AG20443 (cell line): ENCODE data around the gene SLC9A3.
A peak's percentile ranks its signal among the peaks of the same experiment; 100 is the strongest.

Source experiments
- DNase-seq: peaks from one replicate; pipeline ENCODE4 v3.0.0; 2012; ENCODE audit warnings: low spot score, mixed read lengths

SLC9A3 gene

DNA sequence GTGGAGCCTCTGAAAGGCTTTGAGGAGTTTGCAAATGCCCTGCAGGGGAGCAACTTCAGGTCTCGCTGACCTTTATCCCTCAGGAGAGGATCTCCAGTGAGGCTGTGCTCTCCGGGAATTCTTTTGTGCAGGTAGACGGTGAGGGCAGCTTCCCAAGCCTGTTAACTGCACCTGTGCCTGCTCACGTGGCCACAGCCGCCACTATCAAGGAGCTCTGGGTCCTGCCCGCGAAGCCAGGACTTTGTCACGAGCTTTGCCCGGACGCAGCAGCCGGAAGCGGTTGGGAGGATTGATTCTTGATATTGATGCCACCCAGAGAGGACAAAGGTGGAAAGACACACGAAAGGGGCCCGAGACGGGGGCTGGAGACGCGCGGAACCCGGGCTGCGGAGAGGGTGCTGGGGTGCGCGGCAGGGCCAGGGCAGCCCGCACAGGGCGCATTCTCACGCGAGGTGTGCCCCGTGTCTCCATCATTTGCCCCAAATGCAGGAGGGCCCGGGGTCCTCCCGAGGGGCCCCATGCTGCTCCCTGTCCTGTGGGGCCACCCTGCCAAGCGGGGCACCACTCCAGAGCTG lies 18.2 kb downstream of the SLC9A3 start:
- DNase-seq, result no peak

DNA sequence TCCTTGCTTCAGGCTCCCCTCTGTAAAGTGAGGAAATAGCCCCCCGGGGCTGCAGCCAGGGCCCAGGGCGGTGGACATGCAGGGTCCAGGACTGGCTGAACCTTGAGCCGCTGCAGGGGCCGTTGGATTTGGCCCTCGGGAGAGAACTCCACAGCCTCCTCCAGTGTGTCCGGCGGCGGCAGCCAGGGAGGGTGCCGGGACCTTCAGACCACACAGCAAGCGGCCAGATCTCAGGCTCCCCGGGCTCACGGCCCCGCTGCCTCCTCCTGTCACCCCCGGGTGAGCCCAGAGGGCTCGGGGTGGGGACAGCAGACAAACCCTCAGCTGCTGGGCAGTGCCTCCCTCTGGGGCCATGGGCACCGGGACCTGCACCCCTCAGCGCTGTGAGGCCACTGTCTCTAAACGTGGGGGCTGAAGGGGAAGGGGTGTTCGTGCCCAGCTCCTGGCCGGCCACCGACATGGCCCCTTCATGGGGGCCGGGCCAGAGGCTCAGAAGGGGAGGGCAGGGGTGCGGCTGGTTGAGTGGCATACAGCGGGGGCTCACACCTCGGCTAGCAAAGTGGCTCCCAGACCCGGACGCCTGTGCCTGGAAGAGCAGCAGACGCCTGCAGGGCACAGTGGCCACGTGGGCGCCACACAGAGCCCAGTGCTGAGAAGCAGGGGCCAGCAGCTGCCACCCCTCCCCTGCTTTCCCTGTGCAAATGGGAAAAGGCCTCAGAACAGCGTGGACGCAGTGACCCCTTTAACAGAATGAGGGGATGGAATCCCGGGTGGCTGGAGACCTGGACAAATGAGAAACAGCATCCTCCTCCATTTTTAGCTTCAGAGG lies 19.7 kb downstream of the SLC9A3 start:
- DNase-seq, result no peak

DNA sequence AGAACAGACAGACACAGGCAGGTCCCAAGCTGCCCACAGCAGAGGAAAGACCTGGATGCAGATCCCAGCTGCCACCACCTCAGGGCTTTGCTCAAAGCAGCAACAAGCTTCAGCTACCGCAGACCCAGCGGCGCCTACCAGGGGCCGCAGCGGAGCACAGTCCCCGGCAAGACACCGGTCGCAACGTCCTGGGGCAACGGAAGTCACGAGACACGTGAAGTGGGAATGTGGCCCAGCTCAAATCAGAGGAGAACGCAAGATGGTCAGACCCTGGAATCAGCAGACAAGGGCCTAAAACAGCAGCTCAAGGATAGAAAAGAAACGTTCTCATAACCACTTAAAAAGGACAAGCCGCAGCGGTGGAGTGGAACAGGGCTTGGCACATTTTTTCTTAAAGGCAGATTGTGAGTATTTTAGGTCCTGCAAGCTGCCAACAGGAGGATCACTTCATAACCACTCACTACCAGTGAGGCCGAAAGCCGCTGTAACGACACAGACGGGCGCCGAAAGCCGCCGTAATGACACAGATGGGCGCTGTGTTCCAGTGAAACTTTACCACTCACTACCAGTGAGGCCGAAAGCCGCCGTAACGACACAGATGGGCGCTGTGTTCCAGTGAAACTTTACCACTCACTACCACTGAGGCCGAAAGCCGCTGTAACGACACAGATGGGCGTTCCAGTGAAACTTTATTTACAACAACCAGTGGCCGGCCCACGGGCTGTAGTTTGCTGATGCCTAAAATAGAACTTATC lies 21.7 kb downstream of the SLC9A3 start:
- DNase-seq, result no peak

DNA sequence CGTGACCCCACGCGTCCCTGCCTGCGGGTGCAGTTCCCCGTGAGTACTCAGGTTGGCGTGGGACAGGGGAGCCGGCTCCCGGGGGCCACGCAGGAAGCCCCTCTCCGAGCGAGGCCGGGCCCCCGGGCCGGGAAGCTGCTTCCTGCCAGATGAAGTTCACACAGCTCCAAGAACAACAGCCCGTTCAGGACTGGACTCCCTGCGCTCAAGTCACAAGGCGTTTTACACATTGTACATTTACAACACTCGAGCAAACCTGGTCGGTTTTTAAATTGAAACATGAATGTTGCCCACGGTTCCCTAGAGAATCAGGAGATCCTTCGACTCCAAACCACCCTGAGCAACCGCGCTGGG lies 22.4 kb downstream of the SLC9A3 start:
- DNase-seq, result no peak

DNA sequence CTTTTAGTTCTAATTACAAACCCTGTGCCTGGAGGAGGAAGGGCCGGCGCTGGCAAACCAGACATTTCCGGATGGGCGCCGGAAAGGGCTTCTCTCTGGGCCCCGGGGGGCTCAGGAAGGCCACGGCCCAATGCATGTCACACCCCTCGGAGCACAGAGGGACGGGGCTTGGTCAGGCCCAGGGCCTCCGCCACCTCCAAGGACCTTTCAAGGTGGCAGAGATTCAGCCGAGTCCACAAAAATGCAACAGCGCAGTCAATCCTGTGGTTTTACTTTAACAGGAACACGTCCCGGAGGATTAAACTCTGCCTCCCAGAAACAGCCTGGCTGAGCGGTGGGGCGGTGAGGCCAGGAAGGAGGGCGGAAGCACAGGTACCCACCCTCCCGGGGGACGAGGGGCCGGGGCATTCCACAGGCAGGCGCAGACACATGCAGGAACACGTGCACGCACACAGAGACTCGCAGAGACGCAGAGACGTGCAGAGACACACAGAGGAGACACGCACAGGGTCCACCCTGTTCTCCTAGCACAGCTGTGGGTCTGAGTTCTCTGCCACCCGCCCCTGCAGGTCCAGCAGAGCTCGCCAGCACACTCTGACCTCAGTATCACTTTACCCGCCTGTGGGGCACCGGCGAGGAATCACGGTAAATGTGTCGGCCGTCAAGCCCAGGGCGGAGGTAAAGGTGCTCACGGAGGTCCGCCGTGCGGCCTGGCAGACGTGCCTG lies 23.0 kb downstream of the SLC9A3 start:
- no peak for DNase-seq

DNA sequence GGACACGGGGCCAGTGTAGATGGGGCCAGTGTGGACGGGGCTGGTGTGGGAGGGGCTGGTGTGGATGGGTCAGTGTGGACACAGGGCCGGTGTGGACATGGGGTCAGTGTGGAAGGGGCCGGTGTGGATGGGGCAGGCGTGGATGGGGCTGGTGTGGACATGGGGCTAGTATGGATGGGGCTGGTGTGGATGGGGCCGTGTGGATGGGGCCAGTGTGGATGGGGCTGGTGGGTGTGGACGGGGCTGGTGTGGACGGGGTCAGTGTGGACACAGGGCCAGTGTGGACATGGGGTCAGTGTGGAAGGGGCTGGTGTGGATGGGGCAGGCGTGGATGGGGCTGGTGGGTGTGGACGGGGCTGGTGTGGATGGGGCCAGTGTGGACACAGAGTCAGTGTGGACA lies 23.8 kb downstream of the SLC9A3 start:
- no peak for DNase-seq

DNA sequence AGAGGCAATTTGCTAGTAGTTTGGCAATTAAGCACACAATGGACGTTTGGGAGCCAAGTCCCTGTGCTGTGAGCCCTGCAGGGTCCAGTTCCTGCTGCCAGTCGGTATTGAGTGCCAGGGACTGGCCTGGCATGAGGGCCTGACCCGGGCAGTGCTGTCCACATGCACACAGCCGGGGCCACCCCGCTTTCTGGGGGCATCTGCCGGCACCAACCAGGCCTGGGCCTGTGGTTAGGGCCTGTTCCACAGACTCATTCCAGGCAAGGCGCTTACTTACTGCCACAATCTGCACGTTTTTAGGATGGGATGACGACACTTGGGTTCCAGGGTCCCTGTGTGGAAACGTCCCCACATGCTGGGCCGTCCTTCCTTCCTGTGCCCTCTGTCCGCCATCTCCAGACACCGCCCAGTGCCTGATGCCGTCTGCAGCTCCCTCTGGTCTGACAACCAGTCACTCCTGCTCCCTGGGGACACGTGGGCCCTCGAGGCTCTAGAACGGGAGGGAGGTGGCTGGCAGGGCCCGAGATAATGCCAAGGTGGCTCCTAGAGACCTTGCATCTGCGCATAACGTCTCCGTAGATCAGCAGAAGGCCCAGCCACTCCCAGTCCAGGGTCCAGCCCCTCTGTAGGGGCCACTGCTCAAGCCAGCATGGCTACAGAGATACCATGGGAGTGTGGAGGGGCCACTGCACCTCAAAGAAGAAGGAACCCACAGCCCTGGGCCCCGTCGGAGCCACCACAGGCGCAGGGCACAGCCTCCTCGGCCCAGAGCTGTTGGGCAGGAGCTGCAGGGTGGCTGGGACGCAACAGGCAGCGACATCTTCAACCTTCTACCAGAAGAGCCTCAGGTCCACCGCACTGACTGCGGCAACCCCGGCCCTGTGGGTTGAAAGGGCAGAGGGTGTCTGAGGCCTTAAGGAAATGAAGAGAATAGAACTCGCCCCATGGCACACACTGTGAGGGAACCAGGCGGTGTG lies 24.7 kb downstream of the SLC9A3 start:
- no peak for DNase-seq

DNA sequence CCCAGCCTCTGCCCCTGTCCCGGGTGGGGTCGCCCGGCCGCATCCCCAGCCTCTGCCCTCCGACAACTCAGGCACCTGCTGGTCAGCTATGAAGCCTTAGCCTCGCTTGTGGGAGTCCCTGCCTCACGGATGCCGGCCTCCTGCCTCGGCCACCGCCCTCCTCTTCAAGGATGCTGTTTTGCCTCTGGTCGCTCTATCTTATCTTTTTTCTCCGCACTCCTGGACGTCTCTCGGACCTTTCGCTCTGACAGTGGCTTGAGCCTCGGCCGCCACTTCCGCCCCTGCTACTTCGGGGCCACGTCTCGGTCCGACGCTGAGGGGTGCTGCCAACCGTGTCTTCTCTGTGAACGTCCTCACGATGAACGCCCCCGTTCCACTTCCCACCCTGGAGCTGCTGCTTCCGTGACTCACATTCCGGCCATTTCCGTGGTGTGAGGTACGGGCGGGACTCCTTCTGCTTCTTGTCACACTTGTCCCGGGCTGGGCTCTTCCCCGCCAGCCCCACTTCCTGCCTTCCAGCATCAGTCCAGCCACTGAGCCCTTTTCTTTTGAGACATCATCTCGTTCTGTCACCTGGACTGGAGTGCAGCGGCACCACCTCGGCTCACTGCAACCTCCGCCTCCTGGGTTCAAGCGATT lies 26.3 kb downstream of the SLC9A3 start:
- no peak for DNase-seq

DNA sequence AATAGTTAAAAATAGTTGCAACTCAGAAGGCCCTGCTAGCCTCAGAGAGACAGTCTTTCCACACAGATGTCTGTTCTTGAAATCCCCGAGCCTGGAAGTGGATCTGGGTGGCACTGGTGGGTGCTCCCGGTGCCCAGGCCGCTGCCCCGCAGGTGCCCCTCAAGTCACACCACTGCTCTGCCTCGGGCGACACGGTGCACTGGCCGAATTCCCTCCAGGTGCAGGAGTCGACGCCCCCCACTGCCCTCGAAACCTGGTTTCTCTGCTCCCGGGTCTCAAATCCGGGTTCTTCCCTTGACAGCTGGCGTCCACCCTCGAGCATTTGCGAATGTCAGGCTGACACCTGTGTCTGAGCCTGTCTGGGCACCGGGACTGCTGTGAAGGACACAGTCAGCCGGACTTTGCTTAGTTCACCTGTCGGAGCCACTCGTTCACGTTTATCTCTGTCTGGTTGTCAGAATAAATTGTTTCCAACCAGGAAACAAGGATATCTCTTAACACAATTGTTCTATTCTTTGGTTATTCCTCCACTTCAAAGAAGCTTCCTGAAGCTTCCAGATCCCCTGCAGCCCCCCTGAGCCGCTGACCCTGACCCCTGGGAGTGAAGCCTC lies 27.1 kb downstream of the SLC9A3 start:
- DNase-seq, result no peak

DNA sequence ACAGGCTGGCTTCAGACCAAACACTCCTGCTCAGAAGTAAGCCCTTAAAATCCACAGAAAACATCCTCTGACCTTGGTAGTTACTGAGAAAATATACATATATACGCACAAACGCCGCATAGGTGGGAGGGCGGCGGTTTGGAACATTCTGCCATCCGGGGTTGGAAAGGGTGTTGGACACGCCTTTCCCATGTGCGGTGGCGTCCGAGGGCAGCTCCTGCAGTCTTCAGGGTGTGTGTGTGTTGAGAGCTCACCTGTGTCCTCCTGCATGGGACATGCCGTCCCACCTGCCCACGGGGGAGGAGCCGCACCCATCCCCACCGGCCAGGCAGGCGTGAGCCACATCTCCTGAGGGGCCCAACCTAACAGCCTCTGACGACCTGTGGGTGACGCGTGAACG lies 28.2 kb downstream of the SLC9A3 start:
- DNase-seq, result no peak

DNA sequence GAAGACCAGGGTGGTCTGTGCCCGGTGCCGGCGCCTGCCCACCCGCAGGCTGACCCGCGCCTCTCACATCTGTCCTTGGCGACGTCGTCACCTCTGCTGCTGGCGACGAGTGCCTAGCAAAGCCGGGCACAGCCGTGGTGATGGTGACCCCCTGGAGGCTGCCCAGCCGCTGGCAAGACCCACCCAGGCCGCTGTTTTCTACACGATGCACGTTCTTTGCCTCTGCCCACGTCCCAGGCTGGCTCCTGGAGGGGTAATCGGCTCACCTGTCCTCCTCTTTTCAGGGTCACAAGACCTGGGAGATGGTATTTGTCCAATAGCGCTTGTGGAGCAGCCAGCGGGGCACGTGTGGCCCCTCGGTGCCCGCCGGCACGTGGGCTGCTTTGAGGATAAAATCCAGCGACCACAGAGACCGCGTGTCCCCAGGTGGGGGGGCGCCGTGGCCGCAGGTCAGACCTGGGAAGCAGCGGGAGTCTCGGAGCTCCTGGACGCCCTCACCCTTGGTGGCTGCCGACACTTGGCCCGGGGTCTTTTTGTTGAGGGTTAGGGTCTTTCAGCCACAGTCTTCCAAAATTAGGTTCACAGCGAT lies 29.5 kb downstream of the SLC9A3 start:
- DNase-seq, result no peak

DNA sequence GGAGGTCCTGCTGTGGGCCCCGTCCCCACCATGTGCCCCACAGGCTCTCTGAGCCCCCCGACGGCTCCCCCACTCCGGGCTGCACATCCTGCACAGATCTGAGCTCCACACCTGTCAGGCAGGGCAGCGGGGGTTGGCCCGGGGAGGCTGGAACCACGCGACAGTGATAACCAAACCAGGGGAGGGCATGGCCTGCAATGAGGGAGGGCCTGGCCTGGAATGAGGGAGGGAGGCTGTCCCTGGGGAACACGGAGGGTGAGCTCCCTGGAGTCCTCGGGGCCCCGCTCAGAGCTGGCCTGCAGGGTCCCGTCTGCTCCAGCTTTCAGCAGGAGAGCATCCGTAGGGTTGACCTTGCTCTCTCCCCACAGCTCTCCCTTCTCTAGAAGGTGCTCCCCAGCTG lies 30.5 kb downstream of the SLC9A3 start:
- DNase-seq, result no peak

DNA sequence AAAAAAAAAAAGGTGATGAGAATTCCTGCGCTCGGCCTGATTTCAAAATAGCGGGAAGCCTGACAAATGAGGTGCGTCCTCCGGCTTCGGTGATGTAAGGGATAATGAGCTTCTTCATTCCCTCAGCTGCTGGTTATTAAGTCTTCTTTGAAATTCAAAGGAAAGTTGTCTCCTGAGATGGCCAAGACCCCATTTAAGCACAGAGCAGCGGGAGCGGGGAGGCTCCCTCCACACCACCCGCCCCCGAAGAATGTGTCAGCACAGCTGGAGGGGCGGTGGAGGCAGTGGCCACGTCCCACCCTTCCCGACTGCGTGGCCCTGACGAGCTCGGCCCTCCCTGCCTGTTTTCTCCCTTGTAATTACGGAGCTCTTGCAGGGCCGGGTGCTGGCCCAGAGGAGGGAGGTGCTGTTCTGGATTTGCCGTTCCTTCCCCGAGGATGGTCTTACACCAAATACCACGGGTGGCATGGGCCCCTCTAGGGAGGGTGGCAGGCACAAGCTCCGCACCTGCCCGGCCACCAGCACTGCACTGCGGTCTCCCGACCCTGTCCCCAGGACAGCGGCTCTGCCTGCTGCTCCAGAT lies 31.0 kb downstream of the SLC9A3 start:
- peak; percentile 59 for DNase-seq

DNA sequence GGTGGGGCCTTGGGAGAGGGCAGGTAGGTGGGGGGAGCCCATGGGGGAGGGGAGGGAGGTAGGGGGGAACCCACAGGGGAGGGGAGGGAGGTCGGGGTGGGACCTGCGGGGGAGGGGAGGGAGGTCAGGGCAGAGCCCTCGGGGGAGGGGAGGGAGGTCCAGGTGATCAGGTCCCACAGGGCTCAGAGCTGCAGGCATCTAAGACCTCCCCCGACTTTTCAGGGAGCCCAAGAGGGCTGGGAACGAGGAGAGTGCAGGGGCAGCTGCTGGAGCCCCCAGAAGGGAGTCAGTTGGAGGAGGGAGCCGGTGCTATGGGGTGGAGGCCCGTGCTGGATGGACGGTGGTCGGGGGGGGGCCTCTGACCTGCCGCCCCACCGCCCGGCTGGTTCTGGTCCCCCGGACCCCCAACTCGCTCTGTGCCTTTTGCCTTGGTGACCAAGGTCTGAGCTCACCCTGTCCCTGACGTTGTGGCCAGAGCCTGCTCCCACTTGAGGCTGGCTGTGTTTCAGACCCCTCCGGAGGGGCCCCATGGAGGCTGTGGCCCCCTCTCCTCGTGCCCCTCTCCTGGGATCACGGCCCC lies 31.8 kb downstream of the SLC9A3 start:
- DNase-seq, result no peak

DNA sequence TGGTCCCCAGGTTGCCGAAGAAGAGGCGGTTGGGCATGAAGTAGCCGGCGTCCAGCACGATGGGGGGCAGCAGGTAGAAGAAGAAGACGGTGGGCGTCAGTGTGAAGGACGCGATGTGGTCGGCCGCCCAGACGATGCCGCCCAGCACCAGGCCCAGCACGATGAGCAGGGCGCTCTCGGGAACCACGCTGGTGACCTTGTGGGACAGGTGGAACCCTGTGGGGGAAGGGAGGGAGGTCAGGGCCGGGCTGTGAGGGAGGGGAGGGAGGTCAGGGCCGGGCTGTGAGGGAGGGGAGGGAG lies 32.4 kb downstream of the SLC9A3 start:
- no peak for DNase-seq

DNA sequence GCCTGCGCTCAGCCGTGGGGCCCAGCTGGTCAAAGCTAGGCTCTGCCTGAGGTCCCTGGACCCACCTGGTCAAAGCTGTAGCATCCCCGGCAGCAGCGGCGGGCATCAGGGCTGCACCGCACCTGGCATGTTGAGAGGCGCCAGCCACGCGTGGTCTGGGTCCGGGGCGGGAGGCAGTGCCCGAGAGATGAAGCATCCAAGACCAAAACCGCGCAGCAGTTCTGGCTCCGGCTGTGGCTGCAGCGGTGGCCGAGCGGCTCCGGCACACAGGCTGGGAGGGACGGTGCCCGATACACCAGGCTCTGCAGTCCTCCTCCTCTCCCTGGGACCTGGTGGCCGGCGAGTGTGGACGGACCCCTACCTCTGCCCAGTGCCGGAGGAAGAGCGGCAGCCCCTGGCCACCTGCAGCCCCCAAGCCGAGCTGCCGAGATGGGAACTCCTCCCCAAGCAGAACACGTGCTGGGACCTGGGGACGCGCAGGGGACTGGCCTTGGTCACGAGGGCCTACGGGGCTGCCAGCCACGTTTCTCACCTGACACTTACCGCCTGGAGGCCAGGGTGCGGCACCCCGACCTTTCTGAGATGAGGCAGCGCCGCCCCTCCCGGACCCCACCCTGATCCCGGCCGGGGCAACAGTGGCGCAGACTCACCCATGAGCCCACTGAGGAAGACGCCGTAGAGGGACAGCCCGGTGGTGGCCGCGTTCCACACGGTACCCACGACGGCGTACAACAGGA lies 33.0 kb downstream of the SLC9A3 start:
- no peak for DNase-seq

DNA sequence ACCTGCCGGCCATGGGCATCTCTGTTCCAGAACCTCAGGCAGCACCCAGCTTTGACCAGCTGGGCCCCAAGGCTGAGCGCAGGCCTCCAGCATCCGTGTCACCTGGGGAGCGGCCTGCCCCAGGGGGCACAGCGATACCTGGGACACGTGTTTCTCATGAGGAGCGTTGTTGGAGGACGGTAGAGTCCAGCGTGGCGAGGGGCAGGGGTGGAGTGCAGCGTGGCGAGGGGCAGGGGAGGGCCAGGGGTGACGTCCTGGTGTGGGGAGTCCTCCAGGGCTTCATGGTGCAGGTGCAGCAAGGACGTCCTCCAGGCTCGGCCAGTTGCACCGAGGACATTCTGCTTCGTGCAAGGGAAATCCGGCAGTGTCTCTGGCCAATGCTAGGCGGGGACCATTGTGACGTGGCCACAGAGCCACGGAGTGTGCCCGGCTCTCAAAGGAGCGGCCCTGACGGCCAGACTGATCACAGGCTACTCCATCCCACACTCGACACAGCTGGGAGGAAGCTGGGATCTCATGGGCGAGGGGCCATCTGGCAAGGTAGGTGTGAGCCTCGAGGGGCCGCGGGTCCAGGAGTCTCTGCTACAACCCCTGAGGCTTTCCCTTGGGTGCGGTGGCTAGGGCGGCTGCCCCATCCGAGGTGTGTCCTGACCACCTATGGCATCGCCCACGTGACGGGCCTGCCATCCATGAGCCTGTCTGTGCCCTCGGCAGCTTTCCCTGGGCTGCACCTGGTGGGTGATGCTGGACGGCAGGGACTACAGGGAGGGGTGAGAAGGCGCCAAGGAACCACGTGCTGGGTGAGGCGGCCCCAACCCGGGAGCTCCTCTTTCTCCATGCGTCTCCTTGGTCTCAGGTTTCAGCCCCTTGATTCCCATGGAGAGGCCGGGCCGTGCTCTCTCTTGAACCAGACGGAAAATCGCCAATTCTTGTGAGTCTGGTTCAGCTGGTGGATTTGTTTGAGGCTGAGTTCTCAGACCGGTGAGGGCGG lies 33.8 kb downstream of the SLC9A3 start:
- DNase-seq, result no peak

DNA sequence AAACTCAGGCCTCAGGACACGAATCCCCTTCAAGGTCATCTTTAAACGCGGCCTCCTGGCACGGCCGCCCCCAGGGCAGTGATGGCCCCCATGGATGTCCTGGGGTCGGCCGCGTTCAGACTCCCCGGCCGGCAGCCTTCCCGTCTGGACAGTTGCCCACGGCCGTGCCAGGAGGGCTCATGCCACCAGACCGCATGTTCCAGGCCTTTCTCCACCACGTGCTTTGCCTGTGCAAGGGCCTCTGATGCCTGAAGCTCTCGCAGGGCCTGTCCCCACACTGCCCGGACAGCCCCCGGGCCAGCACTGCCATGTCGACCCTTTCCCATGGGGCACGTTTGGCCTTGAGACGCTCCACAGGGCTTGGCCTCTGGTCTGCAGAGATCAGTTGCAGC lies 34.6 kb downstream of the SLC9A3 start:
- no peak for DNase-seq
